Measurements from ENCODE around the gene STK10. TPM values are rescaled to one million over a fixed set of nuclear protein-coding genes. Genes with fewer than 3 reads are reported as not detected.
A peak's percentile ranks its signal among the peaks of the same experiment; 100 is the strongest.

STK10 gene
- total RNA-seq, 1 donor from 2014 or later: 8.8 TPM

DNA sequence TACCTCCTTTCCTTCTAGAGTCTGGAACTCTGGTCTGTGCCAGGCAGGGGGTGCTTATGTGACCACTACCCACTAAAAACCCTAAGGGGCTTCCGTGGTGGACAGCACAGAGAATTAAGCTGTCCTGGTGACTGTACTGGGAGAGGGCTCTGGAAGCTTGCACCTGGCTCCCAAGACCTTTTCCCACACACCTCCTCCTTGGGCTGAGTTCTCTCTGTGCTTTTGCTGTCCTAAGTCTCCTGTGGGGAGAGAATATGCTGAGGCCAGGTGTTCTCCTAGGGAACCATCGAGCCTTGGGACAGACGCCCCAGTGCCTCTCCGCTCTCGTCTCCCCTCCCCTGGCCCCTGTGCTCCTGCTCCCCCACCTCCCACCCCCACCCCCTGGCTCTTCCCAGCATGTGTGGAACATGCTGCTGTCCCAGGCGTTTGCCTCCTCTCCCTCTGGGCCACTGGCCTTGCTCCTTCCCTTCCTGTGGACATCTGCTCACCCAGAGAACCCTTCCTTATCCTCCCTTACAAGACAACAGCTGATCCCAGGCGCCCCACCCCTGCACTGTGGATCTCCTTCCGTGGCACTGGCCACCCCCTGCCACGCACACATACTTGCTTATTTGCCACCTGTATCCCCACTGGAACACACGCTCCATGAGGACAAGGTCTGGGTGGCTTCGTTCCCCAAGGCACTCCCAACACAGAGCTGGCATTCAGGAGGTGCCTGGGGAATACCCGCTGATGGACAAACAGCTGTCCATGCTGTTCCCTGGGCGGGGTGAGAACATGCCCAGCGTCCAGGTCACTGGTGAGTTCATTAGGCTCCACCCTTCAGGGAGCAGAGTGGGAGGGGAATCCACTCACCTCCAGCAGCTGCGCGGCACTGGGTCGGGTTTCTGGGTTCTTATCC is 83.0 kb downstream of the STK10 start:
- ATAC-seq (ENCODE audit: poor library complexity) (no peak), DNase-seq (no peak)
- intact Hi-C loops (cut with DNase I): no loop called here

DNA sequence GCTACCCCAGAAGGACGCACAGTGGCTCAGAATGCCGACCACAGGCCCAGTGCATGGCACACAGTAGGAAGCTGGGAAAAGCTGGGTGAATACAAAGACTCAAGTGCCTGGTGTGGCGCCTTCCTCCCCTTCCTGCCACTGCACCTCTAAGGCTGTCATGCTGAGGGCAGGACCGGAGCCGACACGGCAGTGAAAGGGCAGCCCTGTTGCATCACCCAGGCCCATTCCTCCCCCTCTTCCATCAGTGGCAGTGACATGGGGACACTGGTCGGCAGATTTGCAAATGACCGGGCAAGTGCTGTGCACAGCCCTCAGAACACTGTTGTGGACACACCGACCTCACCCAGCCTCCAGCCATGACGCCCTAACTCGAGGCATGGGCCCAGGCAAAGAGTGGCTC is 84.0 kb downstream of the STK10 start:
- DNase-seq (no peak), ATAC-seq (ENCODE audit: poor library complexity) (peak; percentile 33)
- intact Hi-C loops (cut with DNase I): no loop called here

DNA sequence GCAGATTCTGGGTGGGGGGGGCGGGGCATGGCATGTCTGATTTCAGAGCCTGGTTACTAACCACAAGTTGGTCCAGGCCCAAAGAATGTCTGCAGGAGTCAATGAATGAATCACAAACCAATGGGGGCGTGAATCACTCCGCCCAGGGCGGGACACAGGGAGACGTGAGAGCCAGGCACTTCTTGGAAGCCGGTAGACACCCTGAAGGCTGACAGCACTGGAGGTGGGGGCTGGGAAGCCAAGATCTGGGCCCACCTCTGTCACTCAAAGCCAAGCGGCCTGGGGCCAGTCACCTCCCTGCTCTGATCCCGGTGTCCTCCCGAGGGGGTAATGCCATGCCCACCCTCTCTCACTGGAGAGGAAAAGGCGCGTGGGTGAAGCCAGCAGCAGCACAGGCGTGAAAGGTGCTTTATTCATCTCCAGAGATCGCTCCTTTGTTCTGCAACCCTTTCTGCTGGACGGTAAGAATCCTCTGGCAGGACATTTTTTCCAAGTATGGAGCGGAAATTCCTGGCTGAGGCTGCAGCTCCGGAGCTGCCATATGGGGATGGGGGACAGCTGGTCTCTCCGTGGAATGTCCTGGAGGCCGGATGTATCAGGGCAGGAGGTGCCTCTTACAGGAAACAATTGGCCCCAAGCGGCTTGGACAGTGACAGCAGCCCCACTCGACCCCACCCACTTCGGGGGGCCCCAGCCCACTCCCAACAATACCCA is 85.0 kb downstream of the STK10 start:
- ATAC-seq (ENCODE audit: poor library complexity) (peak; percentile 58), DNase-seq (peak; percentile 75)
- intact Hi-C loops (cut with DNase I): no loop called here

DNA sequence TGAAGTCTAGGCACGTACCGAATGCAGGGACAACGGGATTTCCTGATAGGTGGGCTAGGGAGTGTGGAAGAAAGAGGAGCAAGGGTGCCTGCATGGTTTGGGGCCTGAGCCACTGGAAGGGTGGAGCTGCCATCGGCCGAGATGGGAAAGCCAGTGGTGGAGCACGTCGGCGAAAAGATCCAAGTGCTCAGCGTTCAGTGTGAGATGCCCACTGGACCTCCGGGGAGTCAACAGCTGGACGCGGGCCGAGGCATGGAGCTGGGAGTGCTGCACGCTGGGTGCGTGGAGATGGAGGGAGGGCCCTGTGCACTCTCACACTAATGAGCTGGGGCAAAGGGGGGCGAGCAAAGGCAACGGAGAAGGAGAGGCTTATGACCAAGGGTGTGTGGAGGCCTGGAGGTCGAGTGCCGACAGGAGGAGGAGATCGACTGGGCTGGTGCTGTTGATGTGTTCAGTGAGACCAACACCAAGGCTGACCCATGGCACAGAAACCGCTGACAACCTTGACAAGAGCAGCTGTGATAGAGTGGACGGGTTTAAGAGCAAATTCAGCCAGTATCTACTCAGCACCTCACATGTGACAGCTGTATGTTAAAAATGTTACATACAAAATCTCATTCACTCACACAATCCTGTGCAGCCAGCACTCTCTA is 85.7 kb downstream of the STK10 start:
- DNase-seq (no peak), ATAC-seq (ENCODE audit: poor library complexity) (no peak)
- intact Hi-C loops (cut with DNase I): no loop called here

DNA sequence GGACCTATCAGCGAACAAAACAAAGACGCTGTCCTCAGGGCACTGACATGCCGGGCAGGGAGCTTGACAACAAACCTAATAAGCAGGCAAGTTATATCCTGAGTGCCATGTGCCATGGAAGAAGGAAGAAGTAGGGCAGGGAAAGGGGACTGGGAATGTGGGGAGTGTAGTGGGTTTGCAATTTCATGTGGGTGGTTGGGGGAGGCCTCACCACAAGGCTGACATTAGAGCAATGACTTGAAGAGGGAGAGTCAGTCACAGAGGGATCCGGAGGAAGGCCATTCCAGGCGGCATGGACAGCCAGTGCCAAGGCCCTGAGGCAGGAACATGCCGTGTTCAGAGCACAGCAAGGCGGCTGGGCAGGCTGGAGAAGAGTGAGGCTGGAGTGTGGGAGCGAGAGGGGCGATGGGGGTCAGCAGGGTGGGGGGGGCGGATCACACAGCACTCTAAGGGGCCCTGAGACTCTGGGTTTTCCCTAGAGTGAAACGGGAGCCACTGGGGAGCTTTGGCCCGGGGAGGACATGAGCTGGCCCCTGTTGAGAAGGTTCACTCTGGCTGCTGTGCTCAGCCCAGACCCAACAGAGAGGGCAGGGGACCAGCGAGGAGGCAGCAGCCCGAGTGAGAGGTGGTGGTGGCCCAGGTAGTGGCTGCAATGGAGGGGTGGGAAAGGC is 86.3 kb downstream of the STK10 start:
- DNase-seq: no peak
- intact Hi-C loops (cut with DNase I): no loop called here

DNA sequence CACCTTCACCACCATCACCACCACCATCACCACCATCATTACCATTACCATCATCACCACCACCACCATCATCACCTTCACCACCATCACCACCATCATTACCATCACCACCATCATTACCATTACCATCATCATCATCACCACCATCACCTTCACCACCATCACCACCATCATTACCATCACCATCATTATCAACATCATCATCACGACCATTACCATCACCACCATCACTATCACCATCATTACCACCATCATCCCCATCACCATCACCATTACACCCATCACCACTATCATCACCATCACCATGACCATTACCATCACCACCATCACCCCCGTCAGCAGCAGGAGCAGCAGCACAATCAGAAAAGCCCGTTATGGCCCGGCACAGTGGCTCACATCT is 89.1 kb downstream of the STK10 start:
- ATAC-seq (ENCODE audit: poor library complexity) (no peak), DNase-seq (no peak)
- intact Hi-C loops (cut with DNase I): no loop called here

More for the DNA sequence above, 86.3 kb downstream of the STK10 start:
- no peak for ATAC-seq (ENCODE audit: poor library complexity)

DNA sequence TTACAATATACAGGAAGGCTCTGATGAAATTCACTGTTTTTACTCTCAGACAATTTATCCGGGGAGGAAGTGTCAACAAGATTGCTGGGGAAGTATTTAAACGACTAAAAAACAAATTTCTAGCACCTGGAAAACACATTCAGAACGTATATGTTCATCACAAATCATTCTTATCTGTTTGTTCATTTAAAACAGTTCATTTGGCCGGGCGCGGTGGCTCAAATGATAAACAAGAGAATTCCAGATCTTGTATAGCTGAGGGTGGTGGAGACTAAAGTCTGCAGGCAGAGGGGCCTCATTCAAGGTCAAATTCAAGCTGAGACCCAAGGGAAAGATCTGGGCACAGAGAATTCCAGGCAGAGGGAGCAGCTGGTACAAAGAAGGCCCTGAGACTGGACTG is 90.0 kb downstream of the STK10 start:
- ATAC-seq (ENCODE audit: poor library complexity) (no peak), DNase-seq (no peak)
- intact Hi-C loops (cut with DNase I): no loop called here

DNA sequence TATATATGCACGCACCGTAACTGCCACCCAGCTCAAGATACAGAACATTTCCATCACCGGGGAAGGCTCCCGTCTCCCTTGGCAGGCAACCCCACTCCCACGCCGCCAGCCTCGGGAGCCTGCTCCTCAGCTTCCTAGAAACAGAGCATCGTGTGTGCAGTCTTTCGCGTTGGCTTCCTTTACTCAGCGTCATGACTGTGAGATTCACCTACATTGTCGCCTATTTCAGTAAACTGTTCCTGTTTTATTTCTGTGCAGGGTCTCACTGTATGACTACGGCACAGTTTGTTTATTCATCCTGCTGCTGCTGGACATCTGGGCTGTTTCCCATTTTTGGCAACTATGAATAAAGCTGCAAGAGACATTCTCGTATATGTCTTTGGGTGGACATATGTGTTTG is 90.7 kb downstream of the STK10 start:
- intact Hi-C loops (cut with DNase I): no loop called here
- ATAC-seq (ENCODE audit: poor library complexity): no peak
- no peak for DNase-seq

DNA sequence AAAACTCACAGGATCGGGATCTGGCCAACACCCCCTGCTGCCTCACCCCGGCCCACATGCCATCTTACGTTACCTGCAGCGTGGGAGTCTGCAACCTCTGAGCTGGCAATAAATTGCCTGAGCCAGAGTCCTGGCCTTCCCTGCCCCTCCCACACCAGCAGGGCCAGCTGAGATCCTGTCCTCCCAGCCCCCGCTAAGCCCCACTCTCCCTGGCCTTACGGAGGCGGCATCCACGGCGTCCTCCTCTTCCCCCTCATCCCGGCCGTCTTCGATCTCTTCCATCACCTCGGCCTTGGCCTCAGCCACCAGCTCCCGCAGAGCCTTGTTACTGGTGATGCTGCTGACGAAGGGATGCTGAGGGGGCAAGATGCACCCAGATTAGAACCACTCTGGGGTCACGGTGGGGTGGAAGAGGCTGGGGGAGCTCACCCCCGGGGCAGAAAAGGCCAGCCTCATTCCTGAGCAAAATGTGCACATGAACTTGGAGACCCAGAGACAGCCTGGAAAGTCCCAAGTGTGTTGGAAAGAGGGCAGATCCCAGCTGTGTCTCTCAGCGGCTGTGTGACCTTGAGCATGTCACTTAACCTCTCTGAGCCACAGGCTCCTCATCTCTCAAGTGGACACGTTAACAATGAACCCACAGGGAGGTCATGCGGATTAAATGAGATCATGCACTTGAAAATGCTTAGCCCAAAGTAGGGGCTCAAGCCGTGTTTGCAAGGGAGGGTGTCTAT is 91.7 kb downstream of the STK10 start:
- DNase-seq (no peak), ATAC-seq (ENCODE audit: poor library complexity) (no peak)
- intact Hi-C loops (cut with DNase I): no loop called here

DNA sequence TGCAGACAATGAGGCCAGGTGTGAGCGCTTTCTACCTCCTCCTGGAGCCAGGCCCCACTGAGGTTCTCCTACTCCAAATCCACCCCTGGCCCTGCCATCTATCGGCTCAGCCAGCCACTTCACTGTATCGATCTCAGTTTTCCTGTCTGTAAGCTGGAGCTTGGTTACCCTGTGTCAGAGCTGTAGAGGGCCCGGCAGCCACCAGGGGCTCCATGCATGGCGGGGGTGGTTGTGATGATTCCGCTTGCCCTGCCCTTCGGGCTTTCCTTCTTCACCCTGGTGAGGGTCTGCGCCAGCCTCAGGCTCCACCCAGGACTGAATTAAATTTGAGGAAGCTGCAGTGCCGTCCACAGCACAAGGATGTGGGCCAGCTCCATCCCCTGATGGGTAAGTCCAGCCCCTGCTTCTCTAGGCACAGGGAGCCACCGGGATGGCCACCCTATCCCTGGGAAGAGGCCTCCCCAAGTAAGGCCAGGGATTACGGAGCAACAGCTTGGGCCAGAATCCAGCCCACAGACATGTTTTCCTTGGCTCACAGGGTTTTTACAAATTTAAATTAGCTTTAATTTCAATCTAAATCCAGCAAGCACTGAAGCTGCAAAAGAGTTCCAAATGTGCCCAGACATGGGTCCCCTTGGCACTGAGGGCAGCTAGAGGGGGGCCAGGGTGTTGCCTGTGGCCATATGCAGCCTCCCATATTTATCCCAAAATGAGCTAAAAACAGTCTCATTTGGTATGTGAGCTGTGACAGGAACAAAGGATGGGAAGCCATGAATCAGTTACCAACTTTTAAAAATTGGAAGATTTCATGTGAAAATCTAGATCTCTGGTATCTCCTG is 92.4 kb downstream of the STK10 start:
- intact Hi-C loops (cut with DNase I): no loop called here
- no peak for DNase-seq
- ATAC-seq (ENCODE audit: poor library complexity): no peak

DNA sequence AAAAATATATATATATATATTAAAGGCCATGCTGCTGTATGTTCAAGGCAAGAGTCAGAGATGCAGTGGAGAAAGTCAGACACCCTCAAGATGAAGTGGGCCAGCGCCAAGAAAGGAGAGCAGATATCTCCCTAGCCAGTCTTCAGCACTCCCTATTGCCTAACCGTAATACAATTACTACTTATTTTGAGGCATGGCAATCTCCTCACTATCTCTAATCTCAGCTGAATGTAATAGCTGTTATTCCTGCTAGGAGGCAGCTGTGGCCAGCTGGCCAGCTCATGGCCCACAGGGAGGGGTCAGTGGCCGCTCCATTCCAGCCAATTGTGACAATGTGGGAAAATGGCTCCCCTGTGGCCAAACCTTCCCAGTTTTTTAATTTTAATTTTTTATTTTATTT is 94.1 kb downstream of the STK10 start:
- ATAC-seq (ENCODE audit: poor library complexity) (peak; percentile 84), DNase-seq (peak; percentile 83)
- intact Hi-C loops (cut with DNase I): no loop called here

DNA sequence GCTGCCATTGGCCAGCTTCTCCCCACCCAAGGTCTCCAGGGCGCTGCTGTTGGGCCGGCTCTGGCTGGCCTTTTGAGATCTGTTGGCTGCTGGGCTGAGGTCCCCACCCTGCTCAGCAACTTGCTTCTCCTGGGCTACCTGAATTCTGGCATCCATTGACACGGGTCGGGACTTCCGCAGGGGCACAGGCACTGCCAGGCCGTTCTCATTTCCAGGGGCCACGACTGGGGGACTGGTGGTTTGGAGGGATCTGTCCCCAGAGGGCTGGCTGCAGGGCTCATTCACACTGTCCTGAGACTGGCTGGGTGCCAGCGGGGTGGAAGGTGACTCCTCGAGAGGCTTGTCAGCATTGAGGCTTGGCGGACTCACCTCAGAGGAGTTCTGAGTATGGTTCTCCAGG is 94.5 kb downstream of the STK10 start:
- peak; percentile 27 for ATAC-seq (ENCODE audit: poor library complexity)
- DNase-seq: peak; percentile 68
- intact Hi-C loops (cut with DNase I): no loop called here

DNA sequence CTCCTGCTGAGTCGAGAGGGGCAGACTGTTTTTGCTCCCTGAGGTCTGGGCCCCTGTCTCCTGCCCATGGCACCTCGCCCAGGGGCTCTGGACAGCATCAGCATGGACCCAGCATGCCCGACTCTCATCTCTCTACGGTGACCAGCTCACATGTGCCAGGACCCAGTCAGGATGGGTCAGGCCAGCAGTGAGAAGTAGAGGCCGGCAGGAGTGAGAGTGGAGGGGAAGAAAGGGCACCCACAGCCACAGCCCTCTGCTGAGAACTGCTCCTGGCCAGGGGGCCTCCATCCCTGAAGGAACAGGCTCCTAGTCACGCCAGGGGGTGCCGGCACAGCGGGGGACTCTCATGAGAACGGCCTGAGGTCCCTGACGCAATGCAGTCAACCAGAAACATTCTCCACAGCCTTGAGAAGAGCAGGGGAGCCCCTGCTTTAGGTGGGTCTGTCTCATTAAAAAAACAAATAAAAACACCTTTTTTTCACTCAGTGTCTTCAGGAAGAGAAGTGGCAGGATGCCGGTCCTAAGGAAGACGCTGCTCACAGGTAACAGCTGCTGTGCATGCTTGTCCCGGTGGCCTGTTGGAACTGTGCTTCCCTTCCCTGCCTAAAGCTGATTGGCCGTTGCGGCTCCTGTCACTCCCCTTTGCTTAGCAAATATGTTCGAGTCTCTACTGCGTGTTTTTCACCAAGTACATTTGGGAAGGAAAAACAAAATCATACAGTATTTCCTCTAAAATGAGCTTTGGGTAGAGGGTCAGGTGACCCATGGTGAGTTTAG is 95.9 kb downstream of the STK10 start:
- ATAC-seq (ENCODE audit: poor library complexity): no peak

DNA sequence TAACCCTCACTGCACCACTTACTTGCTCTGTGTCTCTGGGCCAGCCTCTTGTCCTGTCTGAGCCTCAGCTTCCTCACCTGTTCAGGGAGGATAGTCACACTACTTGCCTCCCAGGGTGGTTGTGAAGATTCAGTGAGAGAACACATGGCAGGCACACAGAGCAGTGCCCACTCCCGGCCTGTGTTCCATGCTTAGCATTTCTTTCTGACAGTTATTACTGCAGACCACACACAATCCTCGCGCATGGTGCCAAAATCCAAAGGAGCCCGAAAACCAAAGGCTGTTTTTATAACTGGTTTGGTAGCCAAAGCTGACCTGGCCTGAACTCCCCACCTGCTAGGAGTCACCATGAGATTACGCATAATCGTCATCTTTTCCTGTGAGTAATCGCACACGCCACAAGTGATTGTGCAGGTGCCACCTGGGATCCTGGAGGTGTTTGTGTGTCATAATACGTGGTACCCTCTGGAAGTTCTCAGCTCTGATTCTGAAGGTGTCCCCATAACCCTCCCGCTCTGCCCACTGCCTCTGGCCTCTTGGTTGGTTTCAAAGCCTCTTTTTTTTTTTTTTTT is 97.0 kb downstream of the STK10 start:
- DNase-seq (no peak), ATAC-seq (ENCODE audit: poor library complexity) (no peak)
- intact Hi-C loops (cut with DNase I): no loop called here

More for the DNA sequence above, 95.9 kb downstream of the STK10 start:
- intact Hi-C loops (cut with DNase I): no loop called here
- no peak for DNase-seq

DNA sequence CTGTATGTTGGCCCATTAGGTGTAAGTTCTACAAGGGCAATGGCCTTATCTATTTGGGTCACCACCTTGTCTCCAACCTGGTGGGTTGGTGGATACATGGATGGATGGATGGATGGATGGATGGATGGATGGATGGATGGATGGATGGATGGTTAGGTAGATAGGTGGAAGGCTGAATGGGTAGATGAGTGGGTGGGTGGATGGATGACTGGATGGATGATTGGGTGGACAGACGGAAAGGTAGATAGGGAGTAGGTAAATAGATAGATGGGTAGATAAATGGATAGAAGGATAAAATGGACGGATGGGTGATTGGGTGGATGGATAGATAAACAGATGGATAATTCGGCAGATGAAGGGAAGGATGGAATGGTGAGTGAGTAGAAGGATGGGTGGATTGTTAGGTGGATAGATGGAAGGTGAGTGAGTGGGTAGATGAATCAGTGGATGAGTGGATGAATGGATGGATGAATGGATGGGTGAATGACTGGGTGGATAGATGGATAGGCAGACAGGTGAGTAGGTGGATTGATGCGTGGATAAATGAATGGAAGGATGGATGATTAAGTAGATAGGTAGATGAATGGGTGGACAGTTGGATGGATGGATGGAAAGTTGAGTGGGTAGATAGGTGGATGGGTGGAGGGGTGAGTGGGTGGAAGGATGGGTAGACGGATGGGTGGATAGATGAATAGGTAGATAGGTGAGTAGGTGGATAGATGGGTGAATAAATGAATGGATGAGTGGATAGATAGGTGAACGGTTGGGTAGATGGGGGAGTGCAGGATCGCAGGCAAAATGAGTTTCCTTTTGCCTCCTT is 98.5 kb downstream of the STK10 start:
- intact Hi-C loops (cut with DNase I): no loop called here
- no peak for ATAC-seq (ENCODE audit: poor library complexity)
- DNase-seq: no peak

DNA sequence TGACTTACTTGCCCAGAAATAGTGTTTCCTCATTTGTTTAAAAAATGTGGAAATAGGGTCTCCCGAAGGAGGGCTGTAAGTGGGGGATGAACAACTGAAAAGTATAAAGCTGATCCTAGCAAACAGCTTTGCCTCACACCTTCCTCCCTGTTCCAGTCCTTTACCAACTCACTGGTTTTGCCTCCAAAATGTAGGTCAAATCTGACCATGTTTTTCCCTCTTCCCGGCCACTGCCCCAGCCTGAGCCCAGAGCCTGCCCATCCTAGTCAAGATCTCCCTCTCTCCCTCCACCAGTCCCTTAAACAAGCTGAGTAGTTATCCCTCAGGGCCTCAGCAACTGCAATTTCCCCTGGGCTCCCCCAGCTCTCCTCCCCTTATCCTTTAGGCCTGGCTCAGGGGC is 99.2 kb downstream of the STK10 start:
- no peak for DNase-seq
- intact Hi-C loops (cut with DNase I): no loop called here
- ATAC-seq (ENCODE audit: poor library complexity): no peak
